Sigmoid colon (tissue), 7 donors: Measurements from ENCODE around the gene CCDC149. TPM values are rescaled to one million over a fixed set of nuclear protein-coding genes. Genes with fewer than 3 reads are reported as not detected.

Experiments used
- DNase-seq: peaks from one replicate; pipeline ENCODE4 v3.0.0-alpha.2; 2019
- H3K27ac ChIP-seq, 4 donors: fragments of 200-600 bp; sonication (generic); one replicate each; pipeline ENCODE4 v1.5.1; 2016 to 2019; ENCODE audit warnings: mild to moderate bottlenecking in 1 of 4
- H3K27me3 ChIP-seq, 3 donors: fragments of 200-600 bp; sonication (generic); one replicate each; pipeline ENCODE4 v1.5.1; 2019; ENCODE audit warnings: mild to moderate bottlenecking in 1 of 3
- H3K36me3 ChIP-seq, 4 donors: fragments of 200-600 bp; sonication (generic); one replicate each; pipeline ENCODE4 v1.5.1; 2016 to 2019
- H3K4me1 ChIP-seq, 4 donors: fragments of 200-600 bp; sonication (generic); one replicate each; pipeline ENCODE4 v1.5.1; 2017 to 2019
- H3K4me3 ChIP-seq, 4 donors: fragments of 200-600 bp; sonication (generic); one replicate each; pipeline ENCODE4 v1.5.1; 2017 to 2019; ENCODE audit warnings: mild to moderate bottlenecking in 2 of 4, moderate library complexity in 1 of 4
- H3K9me3 ChIP-seq, 4 donors: fragments of 200-600 bp in 3 of 4; sonication (generic) in 3 of 4; one replicate each; pipeline versions ENCODE4 v1.5.1 to v1.6.1; 2013 to 2019
- EP300 ChIP-seq, 4 donors: sonication (generic); formaldehyde crosslinking; IDR thresholded peaks; one replicate each; pipeline ENCODE4 v1.6.1; 2017; ENCODE audit warnings: antibody characterized with exemption in 4 of 4
- POLR2A ChIP-seq, 2 donors: fragments of 450-650 bp; IDR thresholded peaks; one replicate each; pipeline ENCODE4 v1.6.1; 2016; ENCODE audit warnings: antibody characterized with exemption in 2 of 2, mild to moderate bottlenecking in 2 of 2, moderate library complexity in 2 of 2
- POLR2AphosphoS5 ChIP-seq, 4 donors: sonication (generic); formaldehyde crosslinking; IDR thresholded peaks; one replicate each; pipeline ENCODE4 v1.6.1; 2017; ENCODE audit warnings: antibody characterized with exemption in 4 of 4
- WGBS, 2 donors: extraction: QIAGEN DNeasy Blood & Tissue Kit; methylation state at CpG; one replicate each; pipeline ENCODE4 v1.1.7; 2013; 5-methylcytosine and 5-hydroxymethylcytosine counted together
- intact Hi-C: fragments of 100-400 bp; cut with DNase I; formaldehyde crosslinking; loops from one replicate; pipeline ENCODE4 v1.15.1; 2023
- polyA plus RNA-seq, 3 donors: library from polyadenylated mRNA; stranded (reverse); fragments of 200-250 nt; gene quantifications; one replicate each; pipeline ENCODE4 v1.2.3, GENCODE V29; 2013
- total RNA-seq, 4 donors: library from RNA; depleted of rRNA; stranded (reverse); fragments of >200 nt; gene quantifications; one replicate each; pipeline ENCODE4 v1.1.0, GENCODE V29; 2016
- TF ChIP-seq, protein P1 (sequence below), 4 experiments: fragments of 450-650 bp in 3 of 4; fragments of 200-600 bp in 1 of 4; IDR thresholded peaks; one replicate each; pipeline ENCODE4 v1.5.1; 2016 to 2019; ENCODE audit warnings: antibody characterized with exemption in 4 of 4, mild to moderate bottlenecking in 3 of 4, moderate library complexity in 2 of 4
- donor health status: healthy with polysubstance abuse.
- donor health status: Bipolar disorder and iron deficiency.
- donor health status: healthy.

The CCDC149 gene
- total and polyA plus RNA-seq, 7 donors: 5.8 to 21.3 (median 11.8) TPM

DNA sequence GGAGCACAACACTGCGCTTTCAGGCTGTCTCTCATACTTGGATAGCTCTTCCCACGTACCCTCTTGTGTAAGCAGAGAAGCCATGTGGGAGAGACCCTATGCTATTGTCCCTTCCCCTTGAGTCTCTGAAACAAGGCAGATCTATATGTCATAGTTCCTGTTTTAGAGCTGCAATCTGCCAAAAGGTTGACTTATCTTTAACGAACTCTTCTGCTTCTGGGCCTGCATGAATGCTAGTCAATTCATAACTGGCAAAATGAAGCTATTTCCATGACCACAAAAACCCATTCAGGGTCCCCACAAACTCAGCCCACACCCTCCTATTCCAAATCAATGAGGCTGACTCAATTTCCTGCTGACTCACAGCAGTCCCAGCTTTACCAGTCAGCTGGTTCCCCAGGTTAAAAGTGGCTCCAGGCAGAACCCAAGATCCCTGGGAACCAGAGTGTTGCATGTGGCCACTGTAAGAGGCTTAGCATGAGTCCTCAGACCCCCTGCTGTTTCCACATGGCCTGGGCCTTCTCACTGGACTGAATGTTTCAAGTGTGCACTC is 142.7 kb downstream of the CCDC149 start:
- 71 to 88% methylated on average over 3 of the region's 3 CpGs for WGBS, 2 donors

DNA sequence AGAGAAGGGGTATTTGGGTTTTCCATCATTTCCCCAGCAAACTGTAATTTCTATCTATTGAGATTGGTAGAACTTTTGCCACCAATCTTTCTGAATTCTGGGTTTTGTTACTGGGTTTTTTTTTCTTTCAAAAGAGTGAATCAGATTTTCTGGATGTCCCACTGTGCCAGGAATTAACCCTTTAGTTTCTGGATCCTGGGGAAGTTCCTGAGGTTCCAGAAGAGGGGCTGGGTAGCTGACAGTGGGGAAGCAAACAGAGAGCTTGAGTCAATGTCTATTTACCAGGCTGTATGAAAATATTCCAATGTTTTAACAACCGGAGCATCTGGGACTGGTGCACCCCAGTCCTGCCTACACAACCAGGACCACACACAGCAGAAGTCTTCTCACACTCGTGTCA is 143.3 kb downstream of the CCDC149 start:
- Histone ChIP-seq H3K27me3 (no peaks in the 10 kb centered on the region), H3K27ac (no peak overlapping the region), H3K4me1 (peaks cover 0 to 29% (median 16%) of the 10 kb centered on the region in 4 donors), H3K36me3 (no peaks in the 10 kb centered on the region), H3K4me3 (no peak overlapping the region), H3K9me3 (no peaks in the 10 kb centered on the region)
- 83 to 90% methylated on average over 2 of the region's 2 CpGs for WGBS, 2 donors
- DNase-seq: no peak
- intact Hi-C loops: no loop called here
- TF ChIP-seq, protein P1, sequence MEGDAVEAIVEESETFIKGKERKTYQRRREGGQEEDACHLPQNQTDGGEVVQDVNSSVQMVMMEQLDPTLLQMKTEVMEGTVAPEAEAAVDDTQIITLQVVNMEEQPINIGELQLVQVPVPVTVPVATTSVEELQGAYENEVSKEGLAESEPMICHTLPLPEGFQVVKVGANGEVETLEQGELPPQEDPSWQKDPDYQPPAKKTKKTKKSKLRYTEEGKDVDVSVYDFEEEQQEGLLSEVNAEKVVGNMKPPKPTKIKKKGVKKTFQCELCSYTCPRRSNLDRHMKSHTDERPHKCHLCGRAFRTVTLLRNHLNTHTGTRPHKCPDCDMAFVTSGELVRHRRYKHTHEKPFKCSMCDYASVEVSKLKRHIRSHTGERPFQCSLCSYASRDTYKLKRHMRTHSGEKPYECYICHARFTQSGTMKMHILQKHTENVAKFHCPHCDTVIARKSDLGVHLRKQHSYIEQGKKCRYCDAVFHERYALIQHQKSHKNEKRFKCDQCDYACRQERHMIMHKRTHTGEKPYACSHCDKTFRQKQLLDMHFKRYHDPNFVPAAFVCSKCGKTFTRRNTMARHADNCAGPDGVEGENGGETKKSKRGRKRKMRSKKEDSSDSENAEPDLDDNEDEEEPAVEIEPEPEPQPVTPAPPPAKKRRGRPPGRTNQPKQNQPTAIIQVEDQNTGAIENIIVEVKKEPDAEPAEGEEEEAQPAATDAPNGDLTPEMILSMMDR (IDR thresholded peaks at IDR 0.05): no peak
- no peak for TF ChIP-seq EP300 (IDR thresholded peaks at IDR 0.05)
- TF ChIP-seq POLR2A (IDR thresholded peaks at IDR 0.05): no peak
- no peak for TF ChIP-seq POLR2AphosphoS5 (IDR thresholded peaks at IDR 0.05)

More for the DNA sequence above, 142.7 kb downstream of the CCDC149 start:
- TF ChIP-seq EP300 (IDR thresholded peaks at IDR 0.05) (no peak), POLR2A (IDR thresholded peaks at IDR 0.05) (no peak), POLR2AphosphoS5 (IDR thresholded peaks at IDR 0.05) (no peak)
- TF ChIP-seq, protein P1 (IDR thresholded peaks at IDR 0.05): no peak
- Histone ChIP-seq H3K27me3 (no peaks in the 10 kb centered on the region), H3K4me3 (no peak overlapping the region), H3K9me3 (no peaks in the 10 kb centered on the region), H3K36me3 (no peaks in the 10 kb centered on the region), H3K27ac (no peak overlapping the region), H3K4me1 (peaks cover 0 to 28% (median 15%) of the 10 kb centered on the region in 4 donors)
- DNase-seq: no peak
- intact Hi-C loops: no loop called here

DNA sequence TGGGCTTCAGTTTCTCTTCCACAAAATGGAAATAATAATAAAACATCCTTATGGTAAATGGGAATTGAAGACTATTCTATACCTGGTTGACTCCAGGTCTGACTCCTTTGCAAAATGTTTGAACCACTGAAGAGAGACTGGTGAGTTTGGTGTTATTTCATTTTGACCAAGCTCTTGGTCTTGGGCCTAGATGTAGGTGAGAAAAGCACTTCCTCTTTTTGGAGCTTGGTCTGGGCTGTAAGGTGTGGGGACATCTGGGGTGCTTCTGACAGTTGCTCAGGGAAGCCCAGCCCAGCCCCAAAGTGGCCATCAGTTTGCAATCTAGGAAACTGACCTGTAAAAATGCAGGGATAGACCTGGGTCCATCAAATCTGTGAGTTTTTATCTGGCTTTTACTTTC is 144.2 kb downstream of the CCDC149 start:
- intact Hi-C loops: no loop called here
- H3K27me3 ChIP-seq: no peaks in the 10 kb centered on the region
- TF ChIP-seq, protein P1 (IDR thresholded peaks at IDR 0.05): no peak
- TF ChIP-seq EP300 (IDR thresholded peaks at IDR 0.05) (no peak), POLR2AphosphoS5 (IDR thresholded peaks at IDR 0.05) (no peak)

DNA sequence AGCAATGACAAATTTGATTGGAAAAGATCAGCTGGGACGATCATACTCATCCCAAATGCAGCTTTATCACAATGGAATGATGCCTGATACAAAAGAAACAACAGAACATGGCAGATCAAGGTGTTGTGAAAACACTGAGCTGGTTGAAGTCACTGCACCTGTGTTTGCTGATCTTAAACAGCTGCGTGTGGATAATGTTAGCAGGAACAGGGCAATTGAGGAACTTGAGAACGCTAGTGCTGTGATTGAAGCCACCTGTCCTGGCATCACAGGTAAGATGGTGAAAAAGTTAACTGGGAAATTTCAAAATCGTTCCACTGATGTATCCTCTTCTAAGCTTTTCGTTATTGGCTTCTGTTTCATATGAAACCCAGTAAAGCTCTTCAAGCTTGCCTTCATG is 144.8 kb downstream of the CCDC149 start:
- Histone ChIP-seq H3K9me3 (no peaks in the 10 kb centered on the region), H3K27ac (no peak overlapping the region), H3K27me3 (no peaks in the 10 kb centered on the region), H3K4me1 (peaks cover 0 to 43% (median 20%) of the 10 kb centered on the region in 4 donors), H3K36me3 (no peaks in the 10 kb centered on the region), H3K4me3 (no peak overlapping the region)
- DNase-seq: no peak
- 31 to 74% methylated on average over 5 of the region's 5 CpGs for WGBS, 2 donors
- intact Hi-C loops: no loop called here
- TF ChIP-seq, protein P1 (IDR thresholded peaks at IDR 0.05): no peak
- no peak for TF ChIP-seq POLR2AphosphoS5 (IDR thresholded peaks at IDR 0.05)
- no peak for TF ChIP-seq POLR2A (IDR thresholded peaks at IDR 0.05)
- TF ChIP-seq EP300 (IDR thresholded peaks at IDR 0.05): no peak

More for the DNA sequence above, 144.2 kb downstream of the CCDC149 start:
- Histone ChIP-seq H3K4me1 (peaks cover 0 to 38% (median 20%) of the 10 kb centered on the region in 4 donors), H3K27ac (no peak overlapping the region), H3K4me3 (no peak overlapping the region), H3K9me3 (no peaks in the 10 kb centered on the region), H3K36me3 (no peaks in the 10 kb centered on the region)
- DNase-seq: no peak
